HL-60 (cell line): ENCODE results near the gene GPC3.
"Not testable (repeated sequence)": the region's sequence is repeated elsewhere in the genome, so short reads cannot be mapped to it uniquely, and the experiment has no call there.

Experiments
- DNase-seq, 2 experiments: peaks; one replicate each; pipeline ENCODE4 v3.0.0-alpha.2; 2010 to 2020; ENCODE audit warnings: low read depth in 1 of 2, low spot score in 1 of 2
- H3K27ac ChIP-seq: fragments of 250-450 bp; sonication (Bioruptor Pico); replicated peaks from 2 replicates; pipeline ENCODE4 v1.5.1; 2020; ENCODE audit warnings: mild to moderate bottlenecking, moderate library complexity
- H3K27me3 ChIP-seq: fragments of 250-450 bp; sonication (Bioruptor Pico); 2 replicates; pipeline ENCODE4 v1.5.1; 2021; ENCODE audit warnings: mild to moderate bottlenecking, moderate library complexity; ENCODE audit not compliant: insufficient read depth, poor library complexity, severe bottlenecking
- H3K4me3 ChIP-seq: replicated peaks from 2 replicates; pipeline ENCODE4 v1.5.1; 2011; ENCODE audit warnings: mild to moderate bottlenecking, control low read depth, low read length; ENCODE audit not compliant: insufficient read depth
- CTCF ChIP-seq: IDR thresholded peaks from one replicate; pipeline ENCODE4 v1.5.1; 2011; ENCODE audit warnings: low read length, control low read depth, inconsistent platforms; ENCODE audit not compliant: insufficient read depth
- GABPA ChIP-seq: IDR thresholded peaks from 2 replicates; pipeline ENCODE4 v1.6.1; 2012; ENCODE audit warnings: low read depth
- POLR2AphosphoS5 ChIP-seq: IDR thresholded peaks from 2 replicates; pipeline ENCODE4 v1.6.1; 2012; ENCODE audit warnings: low read depth
- REST ChIP-seq: IDR thresholded peaks from 2 replicates; pipeline ENCODE4 v1.6.1; 2012; ENCODE audit warnings: low read depth; ENCODE audit not compliant: insufficient replicate concordance
- SPI1 ChIP-seq: IDR thresholded peaks from 2 replicates; pipeline ENCODE4 v1.6.1; 2012; ENCODE audit warnings: low read depth, mild to moderate bottlenecking, borderline replicate concordance

The GPC3 gene

GRCh38 chrX:133994576-133994975 is 9.2 kb upstream of the GPC3 start:
- no peak for DNase-seq
- TF ChIP-seq SPI1 (no peak), CTCF (no peak), GABPA (no peak), REST (no peak), POLR2AphosphoS5 (no peak)
- Histone ChIP-seq H3K4me3 (no peak overlapping the region), H3K27ac (no peak overlapping the region), H3K27me3 (no peaks in the 10 kb centered on the region)

DNA sequence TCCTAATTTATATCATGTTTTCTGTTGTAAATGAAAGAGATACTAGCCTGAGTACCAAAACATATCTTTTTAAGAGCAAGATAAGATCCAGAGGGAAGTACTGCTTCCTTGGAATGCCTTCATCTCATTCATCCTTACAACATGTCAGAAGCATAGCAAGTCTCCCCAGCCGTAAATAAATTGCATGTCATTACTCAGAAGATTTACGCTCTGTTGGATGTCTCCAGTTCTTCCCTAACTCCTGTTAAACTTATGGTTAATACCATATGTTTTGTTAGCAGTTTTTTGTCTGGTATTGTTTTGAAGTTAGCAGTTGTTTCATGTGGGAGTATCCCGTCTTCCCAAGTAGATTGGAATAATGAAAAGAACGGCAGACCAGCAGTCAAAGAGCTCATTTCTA is 7.5 kb upstream of the GPC3 start:
- TF ChIP-seq REST, result no peak
- no peak for TF ChIP-seq CTCF
- Histone ChIP-seq H3K27me3 (peaks cover 4% of the 10 kb centered on the region), H3K27ac (no peak overlapping the region), H3K4me3 (no peak overlapping the region)
- no peak for DNase-seq

GRCh38 chrX:133991814-133992213 is 6.4 kb upstream of the GPC3 start:
- no peak for TF ChIP-seq GABPA
- TF ChIP-seq CTCF, result no peak
- no peak for TF ChIP-seq POLR2AphosphoS5
- TF ChIP-seq REST, result no peak
- TF ChIP-seq SPI1, result no peak
- DNase-seq, result no peak
- no peak overlapping the region for H3K4me3 ChIP-seq
- peaks cover 4% of the 10 kb centered on the region for H3K27me3 ChIP-seq
- no peak overlapping the region for H3K27ac ChIP-seq

GRCh38 chrX:133991057-133991456 is 5.7 kb upstream of the GPC3 start:
- H3K27ac ChIP-seq, H3K27me3 ChIP-seq, DNase-seq, H3K4me3 ChIP-seq: not testable (repeated sequence)
